SU-DHL-6 (cell line): ENCODE measurements around the gene CSF2RB.

ENCODE experiments used
- H2AFZ ChIP-seq: fragments of 200-600 bp; sonication (generic); 2 replicates; pipeline ENCODE4 v1.6.1; 2014; ENCODE audit warnings: low read depth, mild to moderate bottlenecking, moderate library complexity, mixed read lengths, antibody characterized with exemption, low read length; ENCODE audit not compliant: severe bottlenecking
- H3F3A ChIP-seq: fragments of 200-600 bp; shearing (Covaris generic); 2 replicates; pipeline ENCODE4 v1.6.0; 2016; ENCODE audit warnings: antibody characterized with exemption, mild to moderate bottlenecking; ENCODE audit not compliant: insufficient read depth
- H3K27ac ChIP-seq: fragments of 200-600 bp; sonication (generic); 2 replicates; pipeline ENCODE4 v1.5.1; 2016; ENCODE audit warnings: low read depth, mild to moderate bottlenecking, low read length, moderate library complexity, mixed read lengths
- H3K27me3 ChIP-seq: fragments of 200-600 bp; sonication (generic), shearing (Covaris generic); 2 replicates; pipeline ENCODE4 v1.6.0; 2014; ENCODE audit warnings: mild to moderate bottlenecking, low read length
- H3K36me3 ChIP-seq: fragments of 200-600 bp; sonication (generic); 2 replicates; pipeline ENCODE4 v1.6.1; 2014; ENCODE audit warnings: mild to moderate bottlenecking, low read length, mixed read lengths
- H3K4me2 ChIP-seq: fragments of 300-600, 200-600 bp; shearing (Covaris generic), sonication (generic); 2 replicates; pipeline ENCODE4 v1.6.0; 2014; ENCODE audit warnings: low read length, low read depth, mild to moderate bottlenecking; ENCODE audit not compliant: poor library complexity, severe bottlenecking
- H3K4me3 ChIP-seq: fragments of 200-600 bp; sonication (generic); 2 replicates; pipeline ENCODE4 v1.5.1; 2014; ENCODE audit warnings: antibody characterized with exemption, low read length, mild to moderate bottlenecking, mixed read lengths; ENCODE audit not compliant: insufficient read depth, poor library complexity, severe bottlenecking
- H3K79me2 ChIP-seq: fragments of 200-600 bp; sonication (generic); 2 replicates; pipeline ENCODE4 v1.6.1; 2014; ENCODE audit warnings: mild to moderate bottlenecking, low read length, moderate library complexity; ENCODE audit not compliant: insufficient read depth
- H3K9ac ChIP-seq: fragments of 200-600 bp; sonication (generic); 2 replicates; pipeline ENCODE4 v1.7.0; 2014; ENCODE audit warnings: mild to moderate bottlenecking, low read length
- H3K9me2 ChIP-seq: fragments of 200-600 bp; sonication (generic); replicated peaks from 2 replicates; pipeline ENCODE4 v1.6.1; 2014; ENCODE audit warnings: low read length; ENCODE audit not compliant: insufficient read depth
- H3K9me3 ChIP-seq: fragments of 200-600 bp; sonication (generic); 2 replicates; pipeline ENCODE4 v1.6.1; 2014; ENCODE audit warnings: low read length, mixed read lengths; ENCODE audit not compliant: insufficient read depth
- H4K20me1 ChIP-seq: fragments of 200-600 bp; sonication (generic); 2 replicates; pipeline ENCODE4 v1.6.1; 2014; ENCODE audit warnings: low read depth, mild to moderate bottlenecking, antibody characterized with exemption, low read length, moderate library complexity, mixed read lengths
- CTCF ChIP-seq: fragments of 200-600 bp; sonication (generic); IDR thresholded peaks from one replicate; pipeline ENCODE4 v1.5.1; 2017; ENCODE audit warnings: antibody characterized with exemption, mild to moderate bottlenecking, low read length, moderate library complexity; ENCODE audit not compliant: insufficient read depth, poor library complexity, severe bottlenecking
- EZH2phosphoT487 ChIP-seq: fragments of 200-600 bp; sonication (generic), shearing (Covaris generic); conservative IDR thresholded peaks from 2 replicates; pipeline ENCODE4 v1.6.1; 2018; ENCODE audit warnings: mild to moderate bottlenecking, antibody characterized with exemption, low read length, moderate library complexity, mixed read lengths

Gene CSF2RB

GRCh38 chr22:36937319-36938027 is 24.0 kb downstream of the CSF2RB start:
- Histone ChIP-seq H4K20me1 (no peaks in the 10 kb centered on the region), H3K9me2 (no peaks in the 10 kb centered on the region), H3K27ac (no peak overlapping the region), H3F3A (no peaks in the 10 kb centered on the region), H3K27me3 (no peaks in the 10 kb centered on the region), H3K4me3 (no peak overlapping the region), H3K4me2 (no peak overlapping the region), H2AFZ (no peak overlapping the region), H3K79me2 (no peaks in the 10 kb centered on the region), H3K36me3 (no peaks in the 10 kb centered on the region), H3K9me3 (no peaks in the 10 kb centered on the region), H3K9ac (no peak overlapping the region)
- TF ChIP-seq EZH2phosphoT487 (no peak), CTCF (no peak)

- no peaks in the 10 kb centered on the region for H4K20me1 ChIP-seq
- no peaks in the 10 kb centered on the region for H3K36me3 ChIP-seq
- H3K9me2 ChIP-seq, result no peaks in the 10 kb centered on the region
- H3K27ac ChIP-seq, result no peak overlapping the region
- no peaks in the 10 kb centered on the region for H3F3A ChIP-seq
- no peaks in the 10 kb centered on the region for H3K9me3 ChIP-seq
- H3K4me3 ChIP-seq, result no peak overlapping the region
- TF ChIP-seq CTCF, result no peak
- no peak for TF ChIP-seq EZH2phosphoT487
- no peak overlapping the region for H2AFZ ChIP-seq
- H3K4me2 ChIP-seq, result no peak overlapping the region
- no peaks in the 10 kb centered on the region for H3K79me2 ChIP-seq
- no peak overlapping the region for H3K9ac ChIP-seq
- no peaks in the 10 kb centered on the region for H3K27me3 ChIP-seq
These were observed 24.6 kb downstream of the CSF2RB start for GRCh38 chr22:36938028-36938425.

- no peaks in the 10 kb centered on the region for H4K20me1 ChIP-seq
- no peaks in the 10 kb centered on the region for H3K27me3 ChIP-seq
- H3K9me3 ChIP-seq, result no peaks in the 10 kb centered on the region
- no peak overlapping the region for H2AFZ ChIP-seq
- H3K9ac ChIP-seq, result no peak overlapping the region
- no peaks in the 10 kb centered on the region for H3F3A ChIP-seq
- TF ChIP-seq EZH2phosphoT487 (no peak), CTCF (no peak)
- H3K36me3 ChIP-seq, result no peaks in the 10 kb centered on the region
- no peaks in the 10 kb centered on the region for H3K9me2 ChIP-seq
- H3K27ac ChIP-seq, result no peak overlapping the region
- H3K4me3 ChIP-seq, result no peak overlapping the region
- no peak overlapping the region for H3K4me2 ChIP-seq
- H3K79me2 ChIP-seq, result no peaks in the 10 kb centered on the region
These were observed 25.5 kb downstream of the CSF2RB start for GRCh38 chr22:36938886-36939285.
